Retinal pigment epithelial cell (primary cell): ENCODE measurements around the gene RIT1.

Experiments
- DNase-seq: peaks from one replicate; pipeline ENCODE4 v3.0.0-alpha.2; 2010; ENCODE audit warnings: low read depth
- H3K4me3 ChIP-seq: 2 replicates; pipeline ENCODE4 v1.5.1; 2011; ENCODE audit warnings: mild to moderate bottlenecking, low read length, control low read depth, moderate library complexity
- TF ChIP-seq, protein P1 (sequence below): conservative IDR thresholded peaks from 2 replicates; pipeline ENCODE4 v1.5.1; 2011; ENCODE audit warnings: low read depth, low read length, control low read depth, inconsistent platforms

Gene RIT1

DNA sequence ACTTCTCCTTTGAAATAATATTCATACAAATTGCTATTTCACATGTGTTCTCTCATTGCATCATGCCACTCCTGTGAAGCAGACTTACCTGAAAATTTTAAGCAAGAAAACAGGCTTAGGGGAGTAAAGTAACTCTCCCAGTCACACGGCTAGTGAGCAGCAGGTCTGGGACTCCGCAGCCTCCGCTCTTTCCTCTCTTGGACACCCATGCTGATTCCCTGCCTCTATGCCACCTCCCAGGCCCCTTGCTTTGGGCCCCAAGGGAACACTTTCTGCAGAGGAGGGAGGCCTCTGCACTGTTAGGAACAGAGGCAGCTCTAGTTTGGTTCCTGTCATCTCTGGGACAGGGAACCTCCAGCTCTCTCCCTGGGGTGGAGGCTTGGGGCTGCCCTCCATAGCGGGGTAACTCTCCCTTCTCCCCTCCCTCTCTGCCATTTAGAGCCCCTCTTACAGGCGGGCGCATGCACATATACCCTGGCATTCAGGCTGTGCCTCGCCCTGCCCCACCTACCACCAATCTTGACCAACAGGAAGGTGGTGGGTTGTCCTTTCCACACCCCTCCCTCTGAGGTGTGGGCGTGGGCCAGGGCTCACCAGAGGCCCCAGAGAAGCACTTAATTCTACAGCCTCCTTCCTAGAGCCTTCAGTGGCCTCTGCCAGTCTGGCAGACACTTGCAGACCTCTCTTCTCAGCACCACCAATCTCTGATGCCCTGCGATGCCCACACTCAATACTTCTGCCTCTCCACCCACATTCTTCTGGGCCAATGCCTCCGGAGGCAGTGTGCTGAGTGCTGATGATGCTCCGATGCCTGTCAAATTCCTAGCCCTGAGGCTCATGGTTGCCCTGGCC is 30.1 kb upstream of the RIT1 start, which contains the start of gene RXFP4:
RXFP4 (plus strand) TSS at position 646 of the 852 bp plus-strand sequence; CDS start at position 718, 72 bp downstream.
- TF ChIP-seq, protein P1, sequence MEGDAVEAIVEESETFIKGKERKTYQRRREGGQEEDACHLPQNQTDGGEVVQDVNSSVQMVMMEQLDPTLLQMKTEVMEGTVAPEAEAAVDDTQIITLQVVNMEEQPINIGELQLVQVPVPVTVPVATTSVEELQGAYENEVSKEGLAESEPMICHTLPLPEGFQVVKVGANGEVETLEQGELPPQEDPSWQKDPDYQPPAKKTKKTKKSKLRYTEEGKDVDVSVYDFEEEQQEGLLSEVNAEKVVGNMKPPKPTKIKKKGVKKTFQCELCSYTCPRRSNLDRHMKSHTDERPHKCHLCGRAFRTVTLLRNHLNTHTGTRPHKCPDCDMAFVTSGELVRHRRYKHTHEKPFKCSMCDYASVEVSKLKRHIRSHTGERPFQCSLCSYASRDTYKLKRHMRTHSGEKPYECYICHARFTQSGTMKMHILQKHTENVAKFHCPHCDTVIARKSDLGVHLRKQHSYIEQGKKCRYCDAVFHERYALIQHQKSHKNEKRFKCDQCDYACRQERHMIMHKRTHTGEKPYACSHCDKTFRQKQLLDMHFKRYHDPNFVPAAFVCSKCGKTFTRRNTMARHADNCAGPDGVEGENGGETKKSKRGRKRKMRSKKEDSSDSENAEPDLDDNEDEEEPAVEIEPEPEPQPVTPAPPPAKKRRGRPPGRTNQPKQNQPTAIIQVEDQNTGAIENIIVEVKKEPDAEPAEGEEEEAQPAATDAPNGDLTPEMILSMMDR: no peak
- no peak for DNase-seq
- H3K4me3 ChIP-seq: no peak within 1 kb of the TSS

DNA sequence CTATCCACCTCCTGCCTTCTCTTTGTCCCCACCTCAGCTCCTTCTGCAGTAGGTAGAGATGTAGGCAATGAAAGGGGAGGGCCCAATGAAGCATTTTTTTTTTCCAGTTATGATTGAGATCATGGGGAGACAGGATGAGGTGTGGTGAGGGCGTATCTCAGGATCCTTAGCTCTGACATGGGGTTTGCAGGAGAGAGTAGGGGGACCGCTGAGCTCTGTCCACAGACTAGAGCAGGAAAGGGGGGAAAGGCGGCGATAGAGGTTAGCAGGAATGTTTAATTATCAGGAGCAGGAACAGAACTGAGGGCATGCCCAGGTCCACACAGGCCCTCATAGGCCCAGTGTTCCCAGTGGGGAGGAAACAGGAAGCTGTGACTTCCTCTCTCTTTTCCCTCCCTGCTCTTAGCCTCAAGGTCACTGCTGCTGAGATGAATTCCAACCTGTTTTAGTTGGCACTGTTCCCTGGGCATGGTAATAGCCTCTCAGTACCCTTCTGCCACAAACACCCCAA is 29.4 kb upstream of the RIT1 start:
- DNase-seq: no peak
- TF ChIP-seq, protein P1: no peak
- no peak overlapping the region for H3K4me3 ChIP-seq

GRCh38 chr1:155938220-155938627 is 27.1 kb upstream of the RIT1 start:
- H3K4me3 ChIP-seq: no peak overlapping the region
- TF ChIP-seq, protein P1: peak; percentile 80
- DNase-seq: no peak

DNA sequence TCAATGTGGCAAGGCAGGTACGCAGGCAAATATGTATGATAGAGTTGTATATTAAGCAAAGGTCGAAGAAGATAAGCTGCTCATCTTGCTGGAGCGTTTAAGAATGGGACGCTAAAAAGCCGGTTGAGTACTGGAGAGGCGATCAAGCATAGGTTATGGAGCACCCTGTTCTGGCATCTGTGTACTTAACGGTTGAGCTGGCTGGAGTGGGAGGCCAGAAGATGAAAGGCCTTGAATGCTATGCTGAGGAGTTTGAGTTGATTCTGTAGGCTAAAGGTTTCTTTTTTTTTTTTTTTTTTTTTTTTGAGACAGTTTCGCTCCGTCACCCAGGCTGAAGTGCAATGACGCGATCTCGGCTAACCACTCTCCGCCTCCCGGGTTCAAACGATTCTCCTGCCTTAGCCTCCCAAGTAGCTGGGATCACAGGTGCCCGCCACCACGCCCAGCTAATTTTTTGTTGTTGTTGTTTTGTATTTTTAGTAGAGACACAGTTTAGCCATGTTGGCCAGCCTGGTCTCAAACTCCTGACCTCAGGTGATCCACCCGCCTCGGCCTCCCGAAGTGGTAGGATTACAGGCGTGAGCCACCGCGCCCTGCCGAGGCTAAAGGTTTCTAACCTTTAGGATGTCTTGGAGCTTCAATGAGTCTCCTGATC is 23.9 kb upstream of the RIT1 start:
- DNase-seq: no peak
- H3K4me3 ChIP-seq: peak overlapping the region; percentile 93
- TF ChIP-seq, protein P1: no peak

- TF ChIP-seq, protein P1: peak; percentile 11
- H3K4me3 ChIP-seq: peak within 1 kb of the TSS; percentile 93
- peak; percentile 99 for DNase-seq
Measured at GRCh38 chr1:155934097-155934935, 23.2 kb upstream of the RIT1 start, which contains the start of gene KHDC4. KHDC4 (minus strand) TSS chr1:155934413; CDS start chr1:155934373, 40 bp downstream.

GRCh38 chr1:155933591-155934096 is 22.5 kb upstream of the RIT1 start:
- H3K4me3 ChIP-seq: peak overlapping the region; percentile 93
- DNase-seq: no peak
- TF ChIP-seq, protein P1: no peak
